ENCODE measurements around the gene AP5B1. TPM values are rescaled to one million over a fixed set of nuclear protein-coding genes. Genes with fewer than 3 reads are reported as not detected.

Gene AP5B1
- total and polyA plus RNA-seq, 2 of the 8 experiments (the other 6 are each of a cell fraction or from before 2014, with no cell fraction given) = 7.6 to 10.0 TPM

GRCh38 chr11:65786786-65787636 is 6.2 kb upstream of the AP5B1 start, which contains the start of gene OVOL1 (continued):
- TF ChIP-seq SP1 (IDR thresholded peaks at IDR 0.05; ENCODE audit: low read depth, low read length) (no peak), E2F6 (IDR thresholded peaks at IDR 0.05) (no peak; the same call in 1 of the 2 replicates), ZNF274 (IDR thresholded peaks at IDR 0.05; ENCODE audit: borderline replicate concordance, extremely low read depth, low read length) (no peak), SIX5 (IDR thresholded peaks at IDR 0.05; ENCODE audit: low read depth, low read length) (no peak), JUN (IDR thresholded peaks at IDR 0.05; ENCODE audit: low read depth, low read length) (no peak), RFX5 (IDR thresholded peaks at IDR 0.05; ENCODE audit: borderline replicate concordance, low read depth, low read length) (no peak), SAP30 (IDR thresholded peaks at IDR 0.05; ENCODE audit: insufficient read depth, insufficient replicate concordance, low read length) (no peak), TAF7 (optimal IDR thresholded peaks at IDR 0.05; ENCODE audit: borderline replicate concordance, low read depth, low read length) (no peak), POLR2AphosphoS5 (IDR thresholded peaks at IDR 0.05; ENCODE audit: low read depth, low read length) (0 out of 2 replicates have a peak, but pooled peaks have one; percentile 16), TCF12 (IDR thresholded peaks at IDR 0.05; ENCODE audit: low read depth, low read length) (peak; percentile 61; the same call in 1 of the 2 replicates), GABPA (IDR thresholded peaks at IDR 0.05; ENCODE audit: borderline replicate concordance, insufficient read depth, low read length) (no peak), CBX5 (IDR thresholded peaks at IDR 0.05; ENCODE audit: low read depth, low read length) (no peak), SIRT6 (IDR thresholded peaks at IDR 0.05; ENCODE audit: low read length) (no peak), TAF1 (IDR thresholded peaks at IDR 0.05; ENCODE audit: low read depth, low read length) (peak; percentile 25; the same call in 1 of the 2 replicates), PHF8 (conservative IDR thresholded peaks at IDR 0.05; ENCODE audit: low read depth, low read length) (no peak), NANOG (IDR thresholded peaks at IDR 0.05; ENCODE audit: insufficient read depth, low read depth, low read length, poor library complexity, severe bottlenecking) (no peak), JUND (IDR thresholded peaks at IDR 0.05; ENCODE audit: low read length) (no peak), EZH2 (IDR thresholded peaks at IDR 0.05; ENCODE audit: low read depth, low read length, severe bottlenecking) (no peak), NRF1 (IDR thresholded peaks at IDR 0.05; ENCODE audit: low read depth, low read length) (peak; percentile 36), ATF2 (IDR thresholded peaks at IDR 0.05; ENCODE audit: low read length) (no peak), KDM4A (IDR thresholded peaks at IDR 0.05; ENCODE audit: low read depth, low read length, severe bottlenecking) (no peak), MAFK (IDR thresholded peaks at IDR 0.05; ENCODE audit: low read depth, low read length) (no peak)
